ENCODE measurements around the gene XYLT1.

XYLT1 gene

DNA sequence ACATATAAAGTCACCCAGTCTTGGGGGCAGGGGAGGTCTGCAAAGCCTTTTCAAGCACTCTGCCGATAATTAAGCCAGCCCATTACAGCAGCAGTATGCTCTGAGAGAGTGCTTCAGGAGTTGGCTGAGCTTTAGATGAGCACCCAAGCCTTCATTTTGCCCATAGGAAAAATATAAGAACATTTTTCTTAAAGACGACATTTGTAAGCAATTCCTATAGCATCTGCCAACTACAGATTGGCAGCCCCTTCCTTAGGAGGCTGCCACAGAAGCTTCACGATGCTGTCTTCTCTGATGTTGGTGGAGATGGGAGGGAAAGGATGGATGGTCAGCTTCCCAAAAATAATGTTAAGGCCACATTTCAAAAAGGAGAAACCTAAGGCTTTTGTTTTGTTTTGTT, 367.5 kb downstream of the XYLT1 start:
- TF ChIP-seq FOXM1 (IDR thresholded peaks at IDR 0.05; ENCODE audit: borderline replicate concordance, low read depth) (no peak), TEAD4 (IDR thresholded peaks at IDR 0.05) (no peak), YY1 (IDR thresholded peaks at IDR 0.05; ENCODE audit: low read depth) (no peak), TCF12 (IDR thresholded peaks at IDR 0.05; ENCODE audit: low read depth) (no peak), CREB1 (IDR thresholded peaks at IDR 0.05; ENCODE audit: low read depth) (no peak), ZBTB7A (IDR thresholded peaks at IDR 0.05; ENCODE audit: low read depth) (no peak), RAD21 (IDR thresholded peaks at IDR 0.05; ENCODE audit: low read depth) (no peak), NFIC (IDR thresholded peaks at IDR 0.05) (no peak), CEBPB (IDR thresholded peaks at IDR 0.05) (no peak), TAF1 (IDR thresholded peaks at IDR 0.05; ENCODE audit: low read depth) (no peak), EP300 (IDR thresholded peaks at IDR 0.05; ENCODE audit: borderline replicate concordance) (no peak), EGR1 (IDR thresholded peaks at IDR 0.05) (no peak)
- TF ChIP-seq, protein P1, sequence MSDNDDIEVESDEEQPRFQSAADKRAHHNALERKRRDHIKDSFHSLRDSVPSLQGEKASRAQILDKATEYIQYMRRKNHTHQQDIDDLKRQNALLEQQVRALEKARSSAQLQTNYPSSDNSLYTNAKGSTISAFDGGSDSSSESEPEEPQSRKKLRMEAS (IDR thresholded peaks at IDR 0.05), result no peak
- TF ChIP-seq, protein P2, sequence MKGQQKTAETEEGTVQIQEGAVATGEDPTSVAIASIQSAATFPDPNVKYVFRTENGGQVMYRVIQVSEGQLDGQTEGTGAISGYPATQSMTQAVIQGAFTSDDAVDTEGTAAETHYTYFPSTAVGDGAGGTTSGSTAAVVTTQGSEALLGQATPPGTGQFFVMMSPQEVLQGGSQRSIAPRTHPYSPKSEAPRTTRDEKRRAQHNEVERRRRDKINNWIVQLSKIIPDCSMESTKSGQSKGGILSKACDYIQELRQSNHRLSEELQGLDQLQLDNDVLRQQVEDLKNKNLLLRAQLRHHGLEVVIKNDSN (IDR thresholded peaks at IDR 0.05), result no peak
- TF ChIP-seq, protein P3, sequence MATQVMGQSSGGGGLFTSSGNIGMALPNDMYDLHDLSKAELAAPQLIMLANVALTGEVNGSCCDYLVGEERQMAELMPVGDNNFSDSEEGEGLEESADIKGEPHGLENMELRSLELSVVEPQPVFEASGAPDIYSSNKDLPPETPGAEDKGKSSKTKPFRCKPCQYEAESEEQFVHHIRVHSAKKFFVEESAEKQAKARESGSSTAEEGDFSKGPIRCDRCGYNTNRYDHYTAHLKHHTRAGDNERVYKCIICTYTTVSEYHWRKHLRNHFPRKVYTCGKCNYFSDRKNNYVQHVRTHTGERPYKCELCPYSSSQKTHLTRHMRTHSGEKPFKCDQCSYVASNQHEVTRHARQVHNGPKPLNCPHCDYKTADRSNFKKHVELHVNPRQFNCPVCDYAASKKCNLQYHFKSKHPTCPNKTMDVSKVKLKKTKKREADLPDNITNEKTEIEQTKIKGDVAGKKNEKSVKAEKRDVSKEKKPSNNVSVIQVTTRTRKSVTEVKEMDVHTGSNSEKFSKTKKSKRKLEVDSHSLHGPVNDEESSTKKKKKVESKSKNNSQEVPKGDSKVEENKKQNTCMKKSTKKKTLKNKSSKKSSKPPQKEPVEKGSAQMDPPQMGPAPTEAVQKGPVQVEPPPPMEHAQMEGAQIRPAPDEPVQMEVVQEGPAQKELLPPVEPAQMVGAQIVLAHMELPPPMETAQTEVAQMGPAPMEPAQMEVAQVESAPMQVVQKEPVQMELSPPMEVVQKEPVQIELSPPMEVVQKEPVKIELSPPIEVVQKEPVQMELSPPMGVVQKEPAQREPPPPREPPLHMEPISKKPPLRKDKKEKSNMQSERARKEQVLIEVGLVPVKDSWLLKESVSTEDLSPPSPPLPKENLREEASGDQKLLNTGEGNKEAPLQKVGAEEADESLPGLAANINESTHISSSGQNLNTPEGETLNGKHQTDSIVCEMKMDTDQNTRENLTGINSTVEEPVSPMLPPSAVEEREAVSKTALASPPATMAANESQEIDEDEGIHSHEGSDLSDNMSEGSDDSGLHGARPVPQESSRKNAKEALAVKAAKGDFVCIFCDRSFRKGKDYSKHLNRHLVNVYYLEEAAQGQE (IDR thresholded peaks at IDR 0.05; ENCODE audit: low read depth), result no peak

DNA sequence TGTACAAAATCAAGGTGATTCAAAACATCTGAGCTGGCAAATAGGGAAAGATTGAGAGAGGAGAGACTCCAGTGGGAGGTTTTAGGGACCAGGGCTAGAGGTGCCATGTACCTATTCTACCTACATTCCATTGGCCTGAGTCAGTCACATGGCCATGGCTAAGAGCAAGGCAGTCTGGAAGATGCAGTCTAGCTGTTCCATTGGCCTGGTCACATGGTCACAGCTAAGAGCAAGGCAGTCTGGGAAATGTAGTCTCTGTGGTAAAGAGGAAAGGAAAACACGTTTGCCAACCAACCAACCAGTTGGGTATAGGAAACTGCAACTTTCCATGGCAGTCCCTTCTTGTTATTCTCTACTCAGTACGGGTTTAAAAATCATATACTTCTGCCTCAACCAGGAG, 369.1 kb downstream of the XYLT1 start:
- TF ChIP-seq, protein P3 (IDR thresholded peaks at IDR 0.05; ENCODE audit: low read depth), result no peak
- TF ChIP-seq EP300 (IDR thresholded peaks at IDR 0.05; ENCODE audit: borderline replicate concordance) (no peak), ZBTB7A (IDR thresholded peaks at IDR 0.05; ENCODE audit: low read depth) (no peak), EGR1 (IDR thresholded peaks at IDR 0.05) (no peak), RAD21 (IDR thresholded peaks at IDR 0.05; ENCODE audit: low read depth) (no peak)
- TF ChIP-seq, protein P2 (IDR thresholded peaks at IDR 0.05), result peak; percentile 85

DNA sequence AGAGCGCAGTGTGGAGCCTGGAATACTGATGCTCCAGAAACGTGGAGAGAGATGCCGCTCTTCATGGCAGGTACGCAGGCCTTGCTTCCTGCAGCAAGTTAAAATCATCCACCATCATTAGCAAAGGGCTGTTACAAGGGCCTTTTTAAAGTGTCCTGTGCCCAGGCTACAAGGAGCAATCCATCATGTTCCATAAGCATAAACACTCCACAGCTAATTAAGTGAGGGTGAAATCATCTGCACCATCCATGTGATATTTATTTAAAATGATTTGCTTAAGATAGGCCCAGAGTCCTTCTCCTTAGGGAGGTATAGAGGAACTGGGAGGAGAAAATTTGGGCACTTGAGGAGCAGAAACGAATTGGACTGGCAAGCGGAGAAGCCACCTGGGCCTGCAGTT, 372.1 kb downstream of the XYLT1 start:
- TF ChIP-seq TEAD4 (IDR thresholded peaks at IDR 0.05), result no peak
- no peak for TF ChIP-seq TCF12 (IDR thresholded peaks at IDR 0.05; ENCODE audit: low read depth)

DNA sequence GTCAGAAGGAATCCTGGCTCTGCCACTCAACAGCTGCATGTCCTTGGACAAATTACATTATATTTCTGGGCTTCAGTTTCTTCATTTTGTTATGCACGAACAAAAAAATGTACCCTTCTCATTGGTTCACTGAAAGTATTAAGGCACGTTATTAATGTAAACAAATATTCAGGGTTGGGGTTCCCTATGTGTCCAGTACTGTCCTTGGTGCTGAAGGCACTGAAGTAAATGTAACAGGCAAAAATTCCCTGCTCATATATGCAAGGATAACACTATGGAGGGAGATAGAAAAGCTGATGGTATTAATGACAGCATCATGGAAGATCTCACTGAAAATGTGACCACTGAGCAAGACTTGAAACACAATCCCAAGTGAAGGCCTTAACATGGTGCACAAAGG, 386.6 kb downstream of the XYLT1 start:
- TF ChIP-seq, protein P3 (IDR thresholded peaks at IDR 0.05; ENCODE audit: low read depth), result peak; percentile 78
- no peak for TF ChIP-seq EP300 (IDR thresholded peaks at IDR 0.05; ENCODE audit: borderline replicate concordance)
- TF ChIP-seq, protein P1 (IDR thresholded peaks at IDR 0.05), result no peak

DNA sequence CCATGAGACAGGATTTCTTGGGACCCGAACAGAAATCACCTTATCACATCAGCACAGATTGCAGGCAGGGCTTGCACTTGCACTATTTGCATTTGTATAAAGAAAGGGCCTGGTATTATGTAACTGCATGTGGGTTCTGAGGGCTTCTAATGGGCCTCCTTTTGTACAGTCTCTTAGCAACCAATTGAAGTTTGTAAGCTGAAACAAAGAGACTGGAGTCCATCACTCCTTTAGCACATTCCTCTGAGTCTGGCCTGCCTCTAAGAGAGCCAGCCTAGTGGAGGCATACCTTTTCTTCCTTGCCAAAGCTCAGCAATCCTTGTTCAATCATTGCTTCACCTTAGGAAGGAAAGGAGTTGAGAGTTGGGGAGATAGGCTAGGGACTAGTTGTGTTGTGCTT, 387.1 kb downstream of the XYLT1 start:
- TF ChIP-seq EP300 (IDR thresholded peaks at IDR 0.05; ENCODE audit: borderline replicate concordance) (no peak), CREB1 (IDR thresholded peaks at IDR 0.05; ENCODE audit: low read depth) (no peak), TCF12 (IDR thresholded peaks at IDR 0.05; ENCODE audit: low read depth) (no peak), TEAD4 (IDR thresholded peaks at IDR 0.05) (no peak), FOXM1 (IDR thresholded peaks at IDR 0.05; ENCODE audit: borderline replicate concordance, low read depth) (no peak), ZBTB7A (IDR thresholded peaks at IDR 0.05; ENCODE audit: low read depth) (no peak), YY1 (IDR thresholded peaks at IDR 0.05; ENCODE audit: low read depth) (no peak), TAF1 (IDR thresholded peaks at IDR 0.05; ENCODE audit: low read depth) (no peak), NFIC (IDR thresholded peaks at IDR 0.05) (no peak), RAD21 (IDR thresholded peaks at IDR 0.05; ENCODE audit: low read depth) (no peak), CEBPB (IDR thresholded peaks at IDR 0.05) (no peak)
- TF ChIP-seq, protein P2 (IDR thresholded peaks at IDR 0.05), result no peak
- TF ChIP-seq, protein P1 (IDR thresholded peaks at IDR 0.05), result no peak
- TF ChIP-seq, protein P3 (IDR thresholded peaks at IDR 0.05; ENCODE audit: low read depth), result no peak

Measured in Ishikawa (cell line).